HL-60 (cell line): Measurements from ENCODE around the gene CDK15.

Experiments
- DNase-seq, 2 experiments: peaks; one replicate each; pipeline ENCODE4 v3.0.0-alpha.2; 2010 to 2020; ENCODE audit warnings: low read depth in 1 of 2, low spot score in 1 of 2
- H3K27ac ChIP-seq: fragments of 250-450 bp; sonication (Bioruptor Pico); replicated peaks from 2 replicates; pipeline ENCODE4 v1.5.1; 2020; ENCODE audit warnings: mild to moderate bottlenecking, moderate library complexity
- H3K27me3 ChIP-seq: fragments of 250-450 bp; sonication (Bioruptor Pico); 2 replicates; pipeline ENCODE4 v1.5.1; 2021; ENCODE audit warnings: mild to moderate bottlenecking, moderate library complexity; ENCODE audit not compliant: insufficient read depth, poor library complexity, severe bottlenecking
- H3K4me3 ChIP-seq: replicated peaks from 2 replicates; pipeline ENCODE4 v1.5.1; 2011; ENCODE audit warnings: mild to moderate bottlenecking, control low read depth, low read length; ENCODE audit not compliant: insufficient read depth
- GABPA ChIP-seq: IDR thresholded peaks from 2 replicates; pipeline ENCODE4 v1.6.1; 2012; ENCODE audit warnings: low read depth
- POLR2AphosphoS5 ChIP-seq: IDR thresholded peaks from 2 replicates; pipeline ENCODE4 v1.6.1; 2012; ENCODE audit warnings: low read depth
- SPI1 ChIP-seq: IDR thresholded peaks from 2 replicates; pipeline ENCODE4 v1.6.1; 2012; ENCODE audit warnings: low read depth, mild to moderate bottlenecking, borderline replicate concordance
- TF ChIP-seq, protein P1 (sequence below): IDR thresholded peaks from one replicate; pipeline ENCODE4 v1.5.1; 2011; ENCODE audit warnings: low read length, control low read depth, inconsistent platforms; ENCODE audit not compliant: insufficient read depth
- TF ChIP-seq, protein P2 (sequence below): IDR thresholded peaks from 2 replicates; pipeline ENCODE4 v1.6.1; 2012; ENCODE audit warnings: low read depth; ENCODE audit not compliant: insufficient replicate concordance

Gene CDK15

GRCh38 chr2:201909348-201909747 is 103.0 kb downstream of the CDK15 start:
- Histone ChIP-seq H3K4me3 (no peak overlapping the region), H3K27me3 (no peaks in the 10 kb centered on the region), H3K27ac (no peak overlapping the region)
- DNase-seq: no peak
- TF ChIP-seq SPI1: no peak
- no peak for TF ChIP-seq POLR2AphosphoS5
- TF ChIP-seq GABPA: no peak
- TF ChIP-seq, protein P1, sequence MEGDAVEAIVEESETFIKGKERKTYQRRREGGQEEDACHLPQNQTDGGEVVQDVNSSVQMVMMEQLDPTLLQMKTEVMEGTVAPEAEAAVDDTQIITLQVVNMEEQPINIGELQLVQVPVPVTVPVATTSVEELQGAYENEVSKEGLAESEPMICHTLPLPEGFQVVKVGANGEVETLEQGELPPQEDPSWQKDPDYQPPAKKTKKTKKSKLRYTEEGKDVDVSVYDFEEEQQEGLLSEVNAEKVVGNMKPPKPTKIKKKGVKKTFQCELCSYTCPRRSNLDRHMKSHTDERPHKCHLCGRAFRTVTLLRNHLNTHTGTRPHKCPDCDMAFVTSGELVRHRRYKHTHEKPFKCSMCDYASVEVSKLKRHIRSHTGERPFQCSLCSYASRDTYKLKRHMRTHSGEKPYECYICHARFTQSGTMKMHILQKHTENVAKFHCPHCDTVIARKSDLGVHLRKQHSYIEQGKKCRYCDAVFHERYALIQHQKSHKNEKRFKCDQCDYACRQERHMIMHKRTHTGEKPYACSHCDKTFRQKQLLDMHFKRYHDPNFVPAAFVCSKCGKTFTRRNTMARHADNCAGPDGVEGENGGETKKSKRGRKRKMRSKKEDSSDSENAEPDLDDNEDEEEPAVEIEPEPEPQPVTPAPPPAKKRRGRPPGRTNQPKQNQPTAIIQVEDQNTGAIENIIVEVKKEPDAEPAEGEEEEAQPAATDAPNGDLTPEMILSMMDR: no peak
- TF ChIP-seq, protein P2, sequence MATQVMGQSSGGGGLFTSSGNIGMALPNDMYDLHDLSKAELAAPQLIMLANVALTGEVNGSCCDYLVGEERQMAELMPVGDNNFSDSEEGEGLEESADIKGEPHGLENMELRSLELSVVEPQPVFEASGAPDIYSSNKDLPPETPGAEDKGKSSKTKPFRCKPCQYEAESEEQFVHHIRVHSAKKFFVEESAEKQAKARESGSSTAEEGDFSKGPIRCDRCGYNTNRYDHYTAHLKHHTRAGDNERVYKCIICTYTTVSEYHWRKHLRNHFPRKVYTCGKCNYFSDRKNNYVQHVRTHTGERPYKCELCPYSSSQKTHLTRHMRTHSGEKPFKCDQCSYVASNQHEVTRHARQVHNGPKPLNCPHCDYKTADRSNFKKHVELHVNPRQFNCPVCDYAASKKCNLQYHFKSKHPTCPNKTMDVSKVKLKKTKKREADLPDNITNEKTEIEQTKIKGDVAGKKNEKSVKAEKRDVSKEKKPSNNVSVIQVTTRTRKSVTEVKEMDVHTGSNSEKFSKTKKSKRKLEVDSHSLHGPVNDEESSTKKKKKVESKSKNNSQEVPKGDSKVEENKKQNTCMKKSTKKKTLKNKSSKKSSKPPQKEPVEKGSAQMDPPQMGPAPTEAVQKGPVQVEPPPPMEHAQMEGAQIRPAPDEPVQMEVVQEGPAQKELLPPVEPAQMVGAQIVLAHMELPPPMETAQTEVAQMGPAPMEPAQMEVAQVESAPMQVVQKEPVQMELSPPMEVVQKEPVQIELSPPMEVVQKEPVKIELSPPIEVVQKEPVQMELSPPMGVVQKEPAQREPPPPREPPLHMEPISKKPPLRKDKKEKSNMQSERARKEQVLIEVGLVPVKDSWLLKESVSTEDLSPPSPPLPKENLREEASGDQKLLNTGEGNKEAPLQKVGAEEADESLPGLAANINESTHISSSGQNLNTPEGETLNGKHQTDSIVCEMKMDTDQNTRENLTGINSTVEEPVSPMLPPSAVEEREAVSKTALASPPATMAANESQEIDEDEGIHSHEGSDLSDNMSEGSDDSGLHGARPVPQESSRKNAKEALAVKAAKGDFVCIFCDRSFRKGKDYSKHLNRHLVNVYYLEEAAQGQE: no peak

DNA sequence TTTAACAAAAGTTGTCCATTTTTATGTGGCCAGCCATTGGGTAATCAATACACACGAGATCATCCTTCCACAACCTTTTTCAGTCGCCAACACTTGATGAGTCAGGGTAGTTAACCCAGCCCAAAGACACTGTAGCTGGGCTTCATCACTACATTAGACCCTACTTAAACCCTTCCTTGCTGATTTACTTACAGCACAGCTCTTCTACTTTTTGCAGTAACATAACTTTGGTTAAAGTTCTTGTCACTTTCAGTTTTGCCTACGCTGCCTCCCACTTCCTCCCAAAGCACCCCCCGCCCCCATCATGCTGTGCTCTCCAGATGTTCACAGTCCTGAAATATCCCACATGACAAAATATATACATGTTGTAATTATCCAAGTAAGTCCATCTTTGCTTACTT is 103.6 kb downstream of the CDK15 start:
- TF ChIP-seq, protein P2: peak; percentile 90
- TF ChIP-seq, protein P1: no peak
- TF ChIP-seq POLR2AphosphoS5 (no peak), SPI1 (peak; percentile 77), GABPA (no peak)
- DNase-seq: peak; percentile 26 to 42
- Histone ChIP-seq H3K27ac (no peak overlapping the region), H3K27me3 (no peaks in the 10 kb centered on the region), H3K4me3 (0 out of 2 replicates have a peak overlapping the region, but pooled peaks have one; percentile 2)

DNA sequence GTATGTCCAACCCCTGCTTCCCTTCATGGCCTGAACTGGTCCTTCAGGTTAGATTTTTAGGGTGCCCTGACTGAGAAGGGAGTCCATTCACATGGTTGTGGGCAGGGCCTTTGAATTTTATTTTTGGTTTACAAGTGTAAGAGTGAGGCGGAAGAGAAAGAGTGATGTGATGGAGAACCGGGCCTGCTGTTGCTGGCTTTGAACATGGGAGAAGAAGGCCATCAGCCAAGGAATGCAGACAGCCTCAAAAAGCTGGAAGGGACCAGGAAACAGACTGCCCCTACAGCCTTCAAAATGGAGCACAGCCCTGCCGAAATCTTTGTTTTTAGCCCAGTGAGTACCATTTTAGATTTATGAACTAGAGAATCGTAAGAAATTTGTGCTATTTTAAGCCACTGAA is 105.0 kb downstream of the CDK15 start:
- no peak for DNase-seq
- no peak overlapping the region for H3K4me3 ChIP-seq
- H3K27ac ChIP-seq: no peak overlapping the region
- no peaks in the 10 kb centered on the region for H3K27me3 ChIP-seq
- TF ChIP-seq, protein P2: no peak
- TF ChIP-seq POLR2AphosphoS5: no peak
- no peak for TF ChIP-seq GABPA
- TF ChIP-seq SPI1: no peak
- TF ChIP-seq, protein P1: no peak
